Tibial artery (tissue), 4 donors: Measurements from ENCODE around the gene HSPA1B.
A peak's percentile ranks its signal among the peaks of the same experiment; 100 is the strongest.

Source experiments
- DNase-seq, 2 donors: peaks; one replicate each; pipeline ENCODE4 v3.0.0-alpha.2; 2019
- H3K27ac ChIP-seq, 2 donors: fragments of 200-600 bp; sonication (generic) in 1 of 2; 1 replicate in 1 of 2; 2 replicates in 1 of 2; pipeline ENCODE4 v1.5.1; 2018 to 2019; ENCODE audit warnings: mild to moderate bottlenecking in 1 of 2
- H3K27me3 ChIP-seq, 2 donors: fragments of 200-600 bp; sonication (generic) in 1 of 2; one replicate each; pipeline versions ENCODE4 v1.5.1 to v1.6.0; 2016 to 2019
- H3K36me3 ChIP-seq, 3 donors: fragments of 200-600 bp; sonication (generic) in 2 of 3; one replicate each; pipeline ENCODE4 v1.5.1; 2016 to 2019; ENCODE audit warnings: mild to moderate bottlenecking in 2 of 3
- H3K4me1 ChIP-seq, 4 donors: fragments of 200-600 bp; sonication (generic) in 2 of 4; 1 replicate in 3 of 4; 2 replicates in 1 of 4; pipeline ENCODE4 v1.5.1; 2016 to 2019
- H3K4me3 ChIP-seq, 2 donors: fragments of 200-600 bp; sonication (generic) in 1 of 2; 1 replicate in 1 of 2; 2 replicates in 1 of 2; pipeline ENCODE4 v1.5.1; 2018 to 2019; ENCODE audit warnings: mild to moderate bottlenecking in 2 of 2
- H3K9me3 ChIP-seq, 3 donors: fragments of 200-600 bp; sonication (generic) in 1 of 3; one replicate each; pipeline ENCODE4 v1.5.1; 2016 to 2019
- intact Hi-C: fragments of 100-400 bp; cut with DNase I; formaldehyde crosslinking; loops from one replicate; pipeline ENCODE4 v1.15.0; 2023; ENCODE audit warnings: low total_unique reads
- TF ChIP-seq, protein P1 (sequence below), 2 experiments: fragments of 200-600 bp in 1 of 2; fragments of 450-650 bp in 1 of 2; IDR thresholded peaks; one replicate each; pipeline ENCODE4 v1.5.1; 2017 to 2019; ENCODE audit warnings: antibody characterized with exemption in 2 of 2, mild to moderate bottlenecking in 1 of 2, moderate library complexity in 1 of 2

Gene HSPA1B

DNA sequence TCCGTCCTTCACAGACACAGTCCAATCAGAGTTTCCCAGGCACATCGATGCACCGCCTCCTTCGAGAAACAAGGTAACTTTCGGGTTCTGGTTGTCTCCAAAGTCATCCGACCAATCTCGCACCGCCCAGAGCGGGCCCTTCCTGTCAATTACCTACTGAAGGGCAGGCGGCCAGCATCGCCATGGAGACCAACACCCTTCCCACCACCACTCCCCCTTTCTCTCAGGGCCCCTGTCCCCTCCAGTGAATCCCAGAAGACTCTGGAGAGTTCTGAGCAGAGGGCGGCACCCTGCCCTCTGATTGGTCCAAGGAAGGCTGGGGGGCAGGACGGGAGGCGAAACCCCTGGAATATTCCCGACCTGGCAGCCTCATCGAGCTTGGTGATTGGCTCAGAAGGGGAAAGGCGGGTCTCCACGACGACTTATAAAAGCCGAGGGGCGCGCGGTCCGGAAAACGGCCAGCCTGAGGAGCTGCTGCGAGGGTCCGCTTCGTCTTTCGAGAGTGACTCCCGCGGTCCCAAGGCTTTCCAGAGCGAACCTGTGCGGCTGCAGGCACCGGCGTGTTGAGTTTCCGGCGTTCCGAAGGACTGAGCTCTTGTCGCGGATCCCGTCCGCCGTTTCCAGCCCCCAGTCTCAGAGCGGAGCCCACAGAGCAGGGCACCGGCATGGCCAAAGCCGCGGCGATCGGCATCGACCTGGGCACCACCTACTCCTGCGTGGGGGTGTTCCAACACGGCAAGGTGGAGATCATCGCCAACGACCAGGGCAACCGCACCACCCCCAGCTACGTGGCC is at the start of gene HSPA1B:
HSPA1B (plus strand) TSS at position 453 of the 794 bp plus-strand sequence; CDS start at position 666, 213 bp downstream.
- no peaks in the 10 kb centered on the region for H3K9me3 ChIP-seq
- no peaks in the 10 kb centered on the region for H3K27me3 ChIP-seq
- peak within 1 kb of the TSS; percentile 92 to 93 for H3K27ac ChIP-seq
- intact Hi-C loops: no loop called here
- no peaks in the 10 kb centered on the region for H3K36me3 ChIP-seq
- H3K4me1 ChIP-seq: peaks cover 0 to 55% (median 41%) of the 10 kb centered on the region in 4 donors
- DNase-seq: peak; percentile 100
- TF ChIP-seq, protein P1, sequence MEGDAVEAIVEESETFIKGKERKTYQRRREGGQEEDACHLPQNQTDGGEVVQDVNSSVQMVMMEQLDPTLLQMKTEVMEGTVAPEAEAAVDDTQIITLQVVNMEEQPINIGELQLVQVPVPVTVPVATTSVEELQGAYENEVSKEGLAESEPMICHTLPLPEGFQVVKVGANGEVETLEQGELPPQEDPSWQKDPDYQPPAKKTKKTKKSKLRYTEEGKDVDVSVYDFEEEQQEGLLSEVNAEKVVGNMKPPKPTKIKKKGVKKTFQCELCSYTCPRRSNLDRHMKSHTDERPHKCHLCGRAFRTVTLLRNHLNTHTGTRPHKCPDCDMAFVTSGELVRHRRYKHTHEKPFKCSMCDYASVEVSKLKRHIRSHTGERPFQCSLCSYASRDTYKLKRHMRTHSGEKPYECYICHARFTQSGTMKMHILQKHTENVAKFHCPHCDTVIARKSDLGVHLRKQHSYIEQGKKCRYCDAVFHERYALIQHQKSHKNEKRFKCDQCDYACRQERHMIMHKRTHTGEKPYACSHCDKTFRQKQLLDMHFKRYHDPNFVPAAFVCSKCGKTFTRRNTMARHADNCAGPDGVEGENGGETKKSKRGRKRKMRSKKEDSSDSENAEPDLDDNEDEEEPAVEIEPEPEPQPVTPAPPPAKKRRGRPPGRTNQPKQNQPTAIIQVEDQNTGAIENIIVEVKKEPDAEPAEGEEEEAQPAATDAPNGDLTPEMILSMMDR (IDR thresholded peaks at IDR 0.05): peak in 1 of 2 experiments; percentile 24
- peak within 1 kb of the TSS; percentile 76 to 78 for H3K4me3 ChIP-seq

DNA sequence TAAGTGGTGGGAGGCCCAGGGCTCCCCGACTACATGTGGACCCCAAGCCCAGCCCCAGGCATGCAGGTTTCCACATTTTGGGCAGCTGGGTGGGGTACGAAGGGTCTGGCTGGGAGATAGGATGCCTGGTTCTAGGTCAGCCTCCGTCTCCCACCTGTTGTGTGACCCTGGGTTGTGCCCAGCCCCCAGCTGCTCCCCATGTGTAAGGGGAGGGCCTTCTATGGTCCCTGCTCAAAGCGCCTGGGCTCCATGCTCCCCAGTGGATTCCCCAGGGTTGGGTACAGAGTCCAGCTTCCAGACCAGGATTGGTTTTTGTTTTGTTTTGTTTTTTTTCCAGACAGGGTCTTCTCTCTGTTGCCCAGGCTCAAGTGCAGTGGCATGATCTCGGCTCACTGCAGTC is 49.3 kb upstream of the HSPA1B start:
- H3K4me1 ChIP-seq: peaks cover 0 to 12% (median 8%) of the 10 kb centered on the region in 4 donors

DNA sequence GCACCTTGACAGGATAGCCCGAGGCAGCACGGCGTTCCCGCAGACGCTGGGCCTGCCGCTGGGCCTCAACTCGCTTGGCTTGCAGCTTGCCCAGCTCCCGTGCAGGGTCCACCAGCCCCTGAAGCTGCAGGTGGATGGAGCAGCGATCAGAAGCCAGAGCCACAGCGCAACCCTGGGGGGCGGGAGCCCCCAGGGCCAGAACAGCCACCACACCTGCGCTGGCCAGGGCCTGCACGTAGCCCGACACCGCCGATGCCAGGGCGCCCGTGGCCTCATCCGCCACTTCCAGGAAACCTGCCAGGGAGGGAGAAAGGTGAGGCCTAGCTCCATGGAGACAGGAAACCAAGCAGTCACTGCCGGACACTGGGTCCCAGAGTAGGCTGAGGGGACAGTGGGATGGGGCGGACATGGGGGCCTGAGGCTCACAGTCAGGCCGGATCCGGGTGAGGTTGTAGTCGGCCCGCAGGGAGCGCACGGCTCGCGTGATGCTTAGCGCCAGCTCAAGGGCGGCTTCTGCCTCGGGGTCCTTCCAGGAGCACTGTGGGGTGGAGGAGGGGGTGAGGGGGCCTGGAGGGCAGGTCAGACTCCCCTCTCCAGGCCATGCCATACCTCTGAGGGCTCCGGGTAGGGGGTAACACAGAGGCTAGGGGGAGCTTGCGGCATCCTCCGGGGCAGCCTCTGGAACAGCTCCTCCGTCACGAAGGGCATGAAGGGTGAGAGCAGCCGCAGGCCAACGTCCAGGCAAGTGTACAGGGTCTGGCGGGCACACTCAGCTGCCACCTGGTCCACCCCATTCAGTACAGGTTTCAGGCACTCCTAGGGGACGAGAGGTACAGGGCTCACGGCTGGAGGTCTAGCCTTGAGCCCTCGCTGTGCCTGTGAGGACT is 48.3 kb upstream of the HSPA1B start:
- DNase-seq: no peak
- no peaks in the 10 kb centered on the region for H3K27me3 ChIP-seq
- no peak overlapping the region for H3K27ac ChIP-seq
- no peak overlapping the region for H3K4me3 ChIP-seq
- intact Hi-C loops: no loop called here
- H3K9me3 ChIP-seq: no peaks in the 10 kb centered on the region
- H3K36me3 ChIP-seq: peaks cover 38 to 64% (median 62%) of the 10 kb centered on the region in 3 donors
- H3K4me1 ChIP-seq: peaks cover 0 to 12% (median 8%) of the 10 kb centered on the region in 4 donors
- TF ChIP-seq, protein P1 (IDR thresholded peaks at IDR 0.05): no peak

More for the DNA sequence above, 49.3 kb upstream of the HSPA1B start:
- H3K27ac ChIP-seq: no peak overlapping the region
- no peak overlapping the region for H3K4me3 ChIP-seq
- H3K9me3 ChIP-seq: no peaks in the 10 kb centered on the region
- H3K27me3 ChIP-seq: no peaks in the 10 kb centered on the region
- intact Hi-C loops: no loop called here
- TF ChIP-seq, protein P1 (IDR thresholded peaks at IDR 0.05): no peak
- peaks cover 27 to 55% (median 52%) of the 10 kb centered on the region in 3 donors for H3K36me3 ChIP-seq
- DNase-seq: no peak

DNA sequence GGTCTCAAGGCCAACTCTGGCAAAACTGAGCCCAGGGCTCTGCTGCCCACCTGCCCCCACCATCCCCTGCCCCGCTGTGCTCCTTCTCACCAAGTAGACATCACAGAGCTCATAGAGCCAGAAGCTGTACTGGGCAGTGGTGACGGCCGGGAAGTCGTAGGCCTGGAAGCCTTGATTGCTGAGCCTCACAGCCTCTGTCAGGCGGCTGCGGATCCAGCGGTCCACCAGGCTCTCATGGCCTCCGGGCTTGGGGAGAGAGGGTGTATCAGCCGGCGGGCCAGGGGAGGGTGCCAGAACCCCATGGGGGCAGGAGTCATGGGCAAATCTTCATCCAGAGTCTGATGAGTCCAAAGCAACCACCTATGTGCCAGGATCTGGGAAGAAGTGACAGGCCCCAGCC is 47.6 kb upstream of the HSPA1B start:
- Histone ChIP-seq H3K4me3 (no peak overlapping the region), H3K27me3 (no peaks in the 10 kb centered on the region), H3K27ac (no peak overlapping the region), H3K4me1 (peaks cover 0 to 12% (median 8%) of the 10 kb centered on the region in 4 donors), H3K9me3 (no peaks in the 10 kb centered on the region), H3K36me3 (peaks cover 44 to 70% (median 69%) of the 10 kb centered on the region in 3 donors)
- intact Hi-C loops: no loop called here
- TF ChIP-seq, protein P1 (IDR thresholded peaks at IDR 0.05): no peak
- DNase-seq: no peak

DNA sequence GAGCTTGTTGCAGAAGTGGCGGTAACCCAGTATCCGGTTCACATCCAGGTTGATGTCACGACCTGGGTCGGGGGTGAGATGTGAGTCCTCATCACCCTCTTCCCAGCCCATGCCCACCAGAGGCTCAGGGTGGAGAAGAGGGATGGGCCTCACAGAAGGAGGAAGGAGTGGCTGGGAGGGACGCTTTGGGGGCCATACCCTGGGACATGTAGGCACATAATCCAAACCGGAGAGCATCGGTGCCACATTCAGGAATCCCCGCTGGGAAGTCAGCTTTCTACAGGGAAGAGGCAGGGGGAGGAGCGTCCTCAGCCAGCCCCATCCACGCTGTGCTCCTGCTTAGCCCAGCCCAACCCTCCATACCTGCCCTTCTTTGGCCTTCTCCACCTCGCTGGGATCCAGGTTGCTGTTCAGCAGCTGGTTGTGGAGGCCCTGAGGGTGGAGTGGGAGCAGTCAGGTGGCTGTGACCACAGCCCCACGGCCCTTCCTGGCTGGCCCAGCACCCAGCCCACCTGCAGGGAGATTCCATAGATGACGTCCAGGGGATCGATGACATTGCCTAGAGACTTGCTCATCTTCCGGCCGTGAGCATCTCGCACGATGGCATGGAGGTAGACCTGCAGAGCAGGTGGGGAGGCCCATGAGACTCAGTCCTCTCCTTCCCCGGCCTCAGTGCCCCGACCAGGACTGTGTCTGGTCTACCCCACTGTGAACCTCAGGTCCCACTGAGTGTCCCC is 46.9 kb upstream of the HSPA1B start:
- intact Hi-C loops: no loop called here
- no peak overlapping the region for H3K4me3 ChIP-seq
- no peaks in the 10 kb centered on the region for H3K27me3 ChIP-seq
- H3K27ac ChIP-seq: no peak overlapping the region
- peaks cover 52 to 78% (median 77%) of the 10 kb centered on the region in 3 donors for H3K36me3 ChIP-seq
- TF ChIP-seq, protein P1 (IDR thresholded peaks at IDR 0.05): no peak
- no peaks in the 10 kb centered on the region for H3K9me3 ChIP-seq
- no peak for DNase-seq
- peaks cover 0 to 12% (median 8%) of the 10 kb centered on the region in 4 donors for H3K4me1 ChIP-seq
